IMR-90 (cell line): ENCODE data around the gene NARF. TPM values are rescaled to one million over a fixed set of nuclear protein-coding genes. Genes with fewer than 3 reads are reported as not detected.

Source experiments
- ATAC-seq: fragments of 200-7000 bp; cut with Tn5 transposase; 2 replicates; pipeline ENCODE4 v1.9.1; 2020; ENCODE audit warnings: low read depth, mild to moderate bottlenecking, moderate library complexity
- BruUV-seq: library from RNA; stranded (reverse); fragments of 400-500 nt; replicated peaks from 2 replicates; lab custom pipeline; 2021; lab: Mats Ljungman, UMichigan
- CTCF ChIA-PET: fragments of 300-600 bp; formaldehyde crosslinking; extraction: SDS; loops from one replicate; lab custom pipeline; 2021; ENCODE audit warnings: antibody characterized with exemption; lab: Yijun Ruan, JAX
- POLR2A ChIA-PET: fragments of 300-600 bp; sonication (Branson Sonifier 250); formaldehyde crosslinking; loops from one replicate; lab custom pipeline; 2022; ENCODE audit warnings: antibody characterized with exemption; ENCODE audit not compliant: unreplicated experiment; lab: Charles Lee
- DNase-seq: peaks from one replicate; pipeline ENCODE4 v3.0.0; 2013
- H2AFZ ChIP-seq: replicated peaks from 2 replicates; pipeline ENCODE3; 2013; ENCODE audit warnings: low read length, mild to moderate bottlenecking; ENCODE audit not compliant: poor library complexity
- H2AK5ac ChIP-seq: 2 replicates; pipeline ENCODE4 v1.6.1; 2013; ENCODE audit warnings: low read depth, low read length, inconsistent platforms
- H2AK9ac ChIP-seq: replicated peaks from 2 replicates; pipeline ENCODE3; 2013; ENCODE audit warnings: mild to moderate bottlenecking, low read depth, low read length, moderate library complexity; ENCODE audit not compliant: poor library complexity
- H2BK120ac ChIP-seq: 2 replicates; pipeline ENCODE4 v1.6.1; 2013; ENCODE audit warnings: low read depth, low read length, inconsistent platforms
- H2BK15ac ChIP-seq: 3 replicates; pipeline ENCODE4 v1.6.1; 2013; ENCODE audit warnings: low read depth, low read length, inconsistent platforms
- H2BK20ac ChIP-seq: 2 replicates; pipeline ENCODE4 v1.6.1; 2013; ENCODE audit warnings: low read depth, mild to moderate bottlenecking, inconsistent platforms, low read length, moderate library complexity
- H2BK5ac ChIP-seq: 2 replicates; pipeline ENCODE4 v1.6.1; 2013; ENCODE audit warnings: mild to moderate bottlenecking, low read depth, low read length, inconsistent platforms; ENCODE audit not compliant: poor library complexity, severe bottlenecking
- H3K14ac ChIP-seq: replicated peaks from 2 replicates; pipeline ENCODE4 v1.6.1; 2013; ENCODE audit warnings: low read depth, low read length, inconsistent platforms
- H3K18ac ChIP-seq: 2 replicates; pipeline ENCODE4 v1.6.1; 2013; ENCODE audit warnings: low read depth, low read length, control low read depth
- H3K23ac ChIP-seq: 2 replicates; pipeline ENCODE4 v1.6.1; 2013; ENCODE audit warnings: low read depth, low read length, inconsistent platforms
- H3K27ac ChIP-seq: 2 replicates; pipeline ENCODE4 v1.5.1; 2013; ENCODE audit warnings: mild to moderate bottlenecking, control low read depth, low read length; ENCODE audit not compliant: insufficient read depth
- H3K27me3 ChIP-seq: 2 replicates; pipeline ENCODE4 v1.6.1; 2013; ENCODE audit warnings: low read length; ENCODE audit not compliant: control insufficient read depth, insufficient read depth
- H3K36me3 ChIP-seq: 2 replicates; pipeline ENCODE4 v1.6.1; 2013; ENCODE audit warnings: low read length, mixed read lengths; ENCODE audit not compliant: control insufficient read depth, insufficient read depth
- H3K4ac ChIP-seq: 2 replicates; pipeline ENCODE4 v1.6.1; 2013; ENCODE audit warnings: low read depth, low read length, inconsistent platforms
- H3K4me1 ChIP-seq: 2 replicates; pipeline ENCODE4 v1.6.1; 2013; ENCODE audit warnings: low read length, mixed read lengths; ENCODE audit not compliant: control insufficient read depth, insufficient read depth
- H3K4me2 ChIP-seq: 2 replicates; pipeline ENCODE4 v1.6.1; 2013; ENCODE audit warnings: low read depth, mild to moderate bottlenecking, control low read depth, low read length, moderate library complexity
- H3K4me3 ChIP-seq: 2 replicates; pipeline ENCODE4 v1.5.1; 2013; ENCODE audit warnings: low read depth, mild to moderate bottlenecking, control low read depth, low read length, moderate library complexity; ENCODE audit not compliant: insufficient read depth
- H3K56ac ChIP-seq: 2 replicates; pipeline ENCODE4 v1.6.1; 2013; ENCODE audit warnings: low read length, inconsistent platforms; ENCODE audit not compliant: insufficient read depth; ENCODE audit errors: extremely low read depth
- H3K79me1 ChIP-seq, 2 experiments: 2 replicates each; pipeline ENCODE4 v1.6.1; 2013; ENCODE audit warnings: low read length in 2 of 2, inconsistent platforms in 1 of 2, low read depth in 1 of 2
- H3K9ac ChIP-seq: 2 replicates; pipeline ENCODE4 v1.6.1; 2013; ENCODE audit warnings: low read depth, low read length, control low read depth
- H3K9me1 ChIP-seq: 2 replicates; pipeline ENCODE4 v1.6.1; 2013; ENCODE audit warnings: low read length, inconsistent platforms; ENCODE audit not compliant: insufficient read depth
- H3K9me3 ChIP-seq: 2 replicates; pipeline ENCODE4 v1.6.1; 2013; ENCODE audit warnings: low read length; ENCODE audit not compliant: control insufficient read depth, insufficient read depth
- H4K20me1 ChIP-seq: 2 replicates; pipeline ENCODE4 v1.6.1; 2013; ENCODE audit warnings: low read length, inconsistent platforms; ENCODE audit not compliant: insufficient read depth
- H4K5ac ChIP-seq: 2 replicates; pipeline ENCODE4 v1.6.1; 2013; ENCODE audit warnings: mild to moderate bottlenecking, low read depth, low read length, control low read depth
- H4K8ac ChIP-seq, 2 experiments: 2 replicates each; pipeline ENCODE4 v1.6.1; 2013; ENCODE audit warnings: low read depth in 2 of 2, low read length in 2 of 2, control low read depth in 1 of 2, inconsistent platforms in 1 of 2
- H4K91ac ChIP-seq: 2 replicates; pipeline ENCODE4 v1.6.1; 2013; ENCODE audit warnings: low read depth, low read length, inconsistent platforms; ENCODE audit not compliant: insufficient read depth
- BHLHE40 ChIP-seq: fragments of 150-350 bp; IDR thresholded peaks from 2 replicates; pipeline ENCODE4 v1.6.1; 2016; ENCODE audit warnings: mild to moderate bottlenecking, low read depth, low read length
- CEBPB ChIP-seq: IDR thresholded peaks from 2 replicates; pipeline ENCODE4 v1.6.1; 2012; ENCODE audit warnings: low read depth, low read length, improper control_type of control experiment
- CHD1 ChIP-seq: IDR thresholded peaks from 2 replicates; pipeline ENCODE4 v1.6.1; 2012; ENCODE audit warnings: low read depth, low read length, improper control_type of control experiment
- CTCF ChIP-seq: conservative IDR thresholded peaks from 2 replicates; pipeline ENCODE4 v1.5.1; 2012; ENCODE audit warnings: mild to moderate bottlenecking, low read depth, low read length, improper control_type of control experiment
- FOS ChIP-seq: fragments of 150-350 bp; IDR thresholded peaks from 2 replicates; pipeline ENCODE4 v1.6.1; 2016; ENCODE audit warnings: low read depth, low read length
- MAFK ChIP-seq: IDR thresholded peaks from 2 replicates; pipeline ENCODE4 v1.6.1; 2012; ENCODE audit warnings: low read depth, low read length, improper control_type of control experiment
- MAZ ChIP-seq: IDR thresholded peaks from 2 replicates; pipeline ENCODE4 v1.6.1; 2012; ENCODE audit warnings: low read depth, mild to moderate bottlenecking, low read length, improper control_type of control experiment, moderate library complexity, borderline replicate concordance
- MXI1 ChIP-seq: IDR thresholded peaks from 2 replicates; pipeline ENCODE4 v1.6.1; 2012; ENCODE audit warnings: low read depth, mild to moderate bottlenecking, low read length, moderate library complexity, borderline replicate concordance
- NFE2L2 ChIP-seq: fragments of 150-350 bp; IDR thresholded peaks from 2 replicates; pipeline ENCODE4 v1.6.1; 2016; ENCODE audit warnings: low read depth, mild to moderate bottlenecking, low read length
- POLR2A ChIP-seq: IDR thresholded peaks from 2 replicates; pipeline ENCODE4 v1.6.1; 2012; ENCODE audit warnings: mild to moderate bottlenecking, low read depth, low read length
- RAD21 ChIP-seq: IDR thresholded peaks from 2 replicates; pipeline ENCODE4 v1.6.1; 2012; ENCODE audit warnings: low read length, improper control_type of control experiment
- RCOR1 ChIP-seq: IDR thresholded peaks from 2 replicates; pipeline ENCODE4 v1.6.1; 2012; ENCODE audit warnings: mild to moderate bottlenecking, low read length, improper control_type of control experiment; ENCODE audit not compliant: insufficient replicate concordance
- RFX5 ChIP-seq: IDR thresholded peaks from 2 replicates; pipeline ENCODE4 v1.8.0; 2012; ENCODE audit warnings: low read depth, mild to moderate bottlenecking, low read length, moderate library complexity
- SMC3 ChIP-seq: fragments of 150-350 bp; IDR thresholded peaks from 2 replicates; pipeline ENCODE4 v1.6.1; 2016; ENCODE audit warnings: low read depth, mild to moderate bottlenecking, antibody characterized with exemption, low read length, moderate library complexity
- USF2 ChIP-seq: fragments of 150-350 bp; IDR thresholded peaks from 2 replicates; pipeline ENCODE4 v1.6.1; 2017; ENCODE audit warnings: mild to moderate bottlenecking, antibody characterized with exemption, low read length, low read depth
- WGBS, 2 experiments: methylation state at CpG; one replicate each; pipeline versions ENCODE4 v1.1.5 to v1.1.7; 2013; ENCODE audit warnings: missing lambda C conversion rate in 2 of 2; ENCODE audit not compliant: insufficient read length in 1 of 2; ENCODE audit errors: extremely low coverage in 2 of 2; 5-methylcytosine and 5-hydroxymethylcytosine counted together
- dilution Hi-C: fragments of 300-500 bp; cut with HindIII; formaldehyde crosslinking; loops from one replicate; pipeline ENCODE4 v1.14.3; 2018; ENCODE audit warnings: low sequenced_read_pairs; ENCODE audit not compliant: unreplicated experiment
- in situ Hi-C: fragments of 300-500 bp; cut with MboI; formaldehyde crosslinking; loops from 3 replicates; pipeline ENCODE4 v1.14.3; 2019; ENCODE audit warnings: low sequenced_read_pairs, inconsistent platforms, mixed read lengths
- intact Hi-C: fragments of 100-400 bp; cut with micrococcal nuclease; formaldehyde crosslinking; loops from 2 replicates; pipeline ENCODE4 v1.10.0; 2022
- polyA plus RNA-seq, 3 experiments: library from polyadenylated mRNA; depleted of rRNA; stranded (reverse); fragments of >200 nt; gene quantifications; 2 replicates each; pipeline ENCODE4 v1.2.3, GENCODE V29; 2012; ENCODE audit warnings: low replicate concordance in 1 of 3
- total RNA-seq: library from RNA; depleted of rRNA; stranded (reverse); fragments of >200 nt; gene quantifications from 2 replicates; pipeline ENCODE4 v1.2.3, GENCODE V29; 2012
- TF ChIP-seq, protein P1 (sequence below): fragments of 150-350 bp; IDR thresholded peaks from 2 replicates; pipeline ENCODE4 v1.6.1; 2016; ENCODE audit warnings: low read depth, mild to moderate bottlenecking, low read length, moderate library complexity, borderline replicate concordance

The NARF gene
- total and polyA plus RNA-seq, 2 of the 4 experiments (the other 2 are of a cell fraction) = 83.7 to 94.8 TPM

- intact Hi-C loops = loop anchor here (5.0 kb wide), 1 partner anchor 62 kb away; no protein-coding TSS in a partner anchor
- no peak overlapping the region for H4K91ac ChIP-seq
- DNase-seq = no peak
- H2BK15ac ChIP-seq = no peak overlapping the region
- H2AK9ac ChIP-seq = no peak overlapping the region
- H2BK20ac ChIP-seq = no peak overlapping the region
- no peak overlapping the region for H3K14ac ChIP-seq
- POLR2A ChIA-PET = no interaction called here
- no peak overlapping the region for H2AFZ ChIP-seq
- TF ChIP-seq SMC3 = no peak
- TF ChIP-seq CTCF = no peak
- no peak for TF ChIP-seq RFX5
- TF ChIP-seq BHLHE40 = no peak
- no peak for TF ChIP-seq MXI1
- no peak for TF ChIP-seq RCOR1
- TF ChIP-seq CEBPB = no peak
- TF ChIP-seq MAFK = no peak
- TF ChIP-seq POLR2A = no peak
- no peak for TF ChIP-seq FOS
- TF ChIP-seq NFE2L2 = no peak
- TF ChIP-seq USF2 = no peak
- TF ChIP-seq CHD1 = no peak
- no peak for TF ChIP-seq RAD21
- TF ChIP-seq, protein P1, sequence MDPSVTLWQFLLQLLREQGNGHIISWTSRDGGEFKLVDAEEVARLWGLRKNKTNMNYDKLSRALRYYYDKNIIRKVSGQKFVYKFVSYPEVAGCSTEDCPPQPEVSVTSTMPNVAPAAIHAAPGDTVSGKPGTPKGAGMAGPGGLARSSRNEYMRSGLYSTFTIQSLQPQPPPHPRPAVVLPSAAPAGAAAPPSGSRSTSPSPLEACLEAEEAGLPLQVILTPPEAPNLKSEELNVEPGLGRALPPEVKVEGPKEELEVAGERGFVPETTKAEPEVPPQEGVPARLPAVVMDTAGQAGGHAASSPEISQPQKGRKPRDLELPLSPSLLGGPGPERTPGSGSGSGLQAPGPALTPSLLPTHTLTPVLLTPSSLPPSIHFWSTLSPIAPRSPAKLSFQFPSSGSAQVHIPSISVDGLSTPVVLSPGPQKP = no peak
- TF ChIP-seq MAZ = no peak
- 100% methylated on average over 4 of the region's 21 CpGs; no CpG with 5 or more reads in 1 of the 2 experiments for WGBS, 2 experiments
- no peak overlapping the region for H3K9ac ChIP-seq
- H4K5ac ChIP-seq = no peak overlapping the region
- H3K27me3 ChIP-seq = no peaks in the 10 kb centered on the region
- H4K8ac ChIP-seq = no peak overlapping the region
- no peak overlapping the region for H3K4me3 ChIP-seq
- dilution Hi-C loops = no loop called here
- no peak overlapping the region for H3K4ac ChIP-seq
- H2BK120ac ChIP-seq = no peak overlapping the region
- H2BK5ac ChIP-seq = no peak overlapping the region
- peaks cover 28% of the 10 kb centered on the region for H3K36me3 ChIP-seq
- H3K79me1 ChIP-seq = peaks cover 0 to 5% of the 10 kb centered on the region in 2 experiments; a peak in 1 of 4 replicates
- no peak overlapping the region for H3K56ac ChIP-seq
- H3K18ac ChIP-seq = no peak overlapping the region
- peaks cover 12% of the 10 kb centered on the region; the same call in 1 of the 2 replicates for H4K20me1 ChIP-seq
- in situ Hi-C loops = no loop called here
- no peaks in the 10 kb centered on the region for H3K9me3 ChIP-seq
- H2AK5ac ChIP-seq = no peak overlapping the region
- H3K23ac ChIP-seq = no peak overlapping the region
- H3K4me1 ChIP-seq = peaks cover 11% of the 10 kb centered on the region
- ATAC-seq = no peak
- H3K27ac ChIP-seq = no peak overlapping the region
- BruUV-seq = no TSS peak
- H3K9me1 ChIP-seq = peaks cover 8% of the 10 kb centered on the region
- H3K4me2 ChIP-seq = no peak overlapping the region
- CTCF ChIA-PET = no interaction called here
Observed at GRCh38 chr17:82489851-82490511, 31.4 kb downstream of the NARF start.
